LHCN-M2 (cell line): Measurements from ENCODE around the gene CCDC73. TPM values are rescaled to one million over a fixed set of nuclear protein-coding genes. Genes with fewer than 3 reads are reported as not detected.
A peak's percentile ranks its signal among the peaks of the same experiment; 100 is the strongest.
"Not testable (repeated sequence)": the region's sequence is repeated elsewhere in the genome, so short reads cannot be mapped to it uniquely, and the experiment has no call there.

ENCODE experiments used
- DNase-seq: peaks from one replicate; pipeline ENCODE4 v3.0.0-alpha.2; 2012; ENCODE audit warnings: low read depth
- total RNA-seq: library from RNA; depleted of rRNA; stranded (reverse); fragments of >200 nt; gene quantifications from 2 replicates; pipeline ENCODE4 v1.2.3, GENCODE V29; 2014

Gene CCDC73
- total RNA-seq, 1 experiment from 2014 or later = not detected

DNA sequence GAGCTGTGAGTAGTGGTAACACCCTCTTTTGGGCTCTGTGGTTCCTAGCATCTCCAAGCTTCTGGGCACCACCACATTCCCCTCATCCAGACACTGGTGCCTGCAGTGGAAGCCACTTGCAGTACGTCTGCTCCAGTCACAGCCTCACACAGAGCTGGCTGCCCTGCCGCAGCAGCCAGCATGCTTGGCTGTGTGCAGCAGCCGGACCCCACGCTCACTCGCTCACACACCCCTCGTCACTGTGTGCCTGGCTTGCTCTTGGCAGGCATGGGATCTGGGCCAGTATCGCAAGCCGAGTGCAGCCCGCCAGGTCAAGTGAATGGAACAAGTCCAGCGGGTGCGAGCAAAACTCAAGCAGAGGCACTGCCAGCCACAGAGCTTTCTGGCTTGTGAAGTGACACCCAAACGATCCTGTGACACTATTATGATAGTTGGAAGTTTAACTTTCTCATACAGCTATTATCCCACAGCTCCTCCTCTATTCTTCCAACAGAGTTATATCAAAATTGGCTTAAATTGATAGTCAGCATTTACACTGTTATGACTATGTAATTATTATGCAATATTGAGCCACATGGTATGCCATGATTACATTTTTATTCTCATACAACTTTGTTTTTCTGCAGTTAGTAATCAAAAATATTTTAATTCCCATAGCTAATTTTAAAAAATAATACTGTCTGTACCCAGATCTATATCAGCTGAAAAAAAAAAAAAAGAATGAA lies 89.0 kb downstream of the CCDC73 start:
- no peak for DNase-seq

GRCh38 chr11:32704775-32705174 lies 89.7 kb downstream of the CCDC73 start:
- DNase-seq = no peak

DNA sequence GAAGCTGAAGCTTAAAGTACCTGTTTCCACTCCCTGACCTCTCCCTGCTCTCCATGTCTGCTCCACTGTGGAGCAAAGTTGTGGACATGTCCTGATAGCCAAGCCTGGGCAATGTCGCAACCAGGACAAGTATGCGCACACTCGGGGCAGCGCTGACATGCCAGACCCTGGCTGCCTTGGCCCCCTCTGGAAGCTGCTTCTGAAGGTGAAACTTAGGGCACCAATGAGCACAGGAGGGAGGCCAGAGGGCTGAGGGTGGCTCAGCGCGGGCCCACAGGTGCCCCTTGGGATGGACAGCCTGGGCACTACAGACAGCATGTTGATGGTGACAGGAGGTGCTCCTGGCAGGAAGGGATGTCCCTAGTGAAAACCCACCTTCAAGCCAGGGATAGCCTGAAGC lies 90.2 kb downstream of the CCDC73 start:
- DNase-seq = no peak

GRCh38 chr11:32701616-32702015 lies 92.8 kb downstream of the CCDC73 start:
- no peak for DNase-seq

DNA sequence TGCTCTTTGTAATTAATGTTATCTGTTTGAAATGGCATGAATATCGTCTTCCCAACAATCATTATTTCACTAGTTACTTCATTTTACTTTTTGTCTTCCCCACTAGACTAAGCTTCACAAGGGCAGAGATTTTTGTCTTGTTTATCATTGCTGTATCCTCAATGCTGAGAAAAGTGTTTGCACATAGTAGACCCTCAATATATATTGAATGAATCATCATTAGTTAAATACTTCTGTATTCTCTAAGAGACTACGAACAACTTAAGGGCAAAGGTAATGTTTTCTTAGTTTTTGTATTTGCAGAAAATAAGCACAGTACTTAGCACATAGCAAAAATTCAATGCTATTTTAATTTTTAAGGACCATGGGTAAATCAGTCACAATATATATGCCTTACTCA lies 95.9 kb downstream of the CCDC73 start:
- DNase-seq = no peak

DNA sequence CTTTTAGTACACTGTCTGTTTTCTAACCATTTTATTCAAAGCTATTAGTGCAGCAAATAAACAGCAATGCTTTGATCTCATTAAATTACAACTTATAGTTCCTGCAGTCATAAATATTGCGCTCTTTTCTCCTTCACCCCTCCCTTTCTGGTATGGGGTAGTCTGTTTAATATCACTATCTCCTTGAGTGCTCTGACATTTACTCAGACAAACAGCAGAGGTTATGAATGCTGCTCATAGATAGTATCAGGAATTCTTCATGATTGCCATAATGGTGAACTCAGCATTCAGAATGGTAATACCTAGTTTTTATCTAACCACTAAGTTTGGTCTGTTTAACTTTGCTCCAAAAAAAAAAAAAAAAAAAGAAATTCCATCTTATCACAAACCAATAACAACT lies 123.4 kb downstream of the CCDC73 start:
- DNase-seq = no peak

DNA sequence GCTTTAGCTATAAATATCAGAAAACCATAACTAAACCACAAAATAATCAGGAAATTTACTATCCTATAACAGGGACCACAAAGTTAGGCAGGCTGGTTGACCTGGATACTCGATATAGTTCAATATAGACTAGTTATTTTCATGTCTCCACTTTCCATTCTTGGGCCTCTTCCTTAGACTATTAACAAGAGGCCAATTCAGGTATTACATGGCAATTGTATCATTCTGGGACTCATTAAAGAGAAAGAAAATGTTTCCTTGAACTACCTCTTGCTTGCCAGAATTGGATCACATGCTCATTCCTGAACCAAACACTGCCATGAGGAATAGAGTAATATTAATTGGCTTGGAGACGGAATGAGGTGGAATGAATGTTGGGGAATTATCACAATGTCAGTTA lies 134.8 kb downstream of the CCDC73 start:
- DNase-seq = peak; percentile 28

GRCh38 chr11:32658639-32659406 lies 135.6 kb downstream of the CCDC73 start:
- DNase-seq = peak; percentile 70

DNA sequence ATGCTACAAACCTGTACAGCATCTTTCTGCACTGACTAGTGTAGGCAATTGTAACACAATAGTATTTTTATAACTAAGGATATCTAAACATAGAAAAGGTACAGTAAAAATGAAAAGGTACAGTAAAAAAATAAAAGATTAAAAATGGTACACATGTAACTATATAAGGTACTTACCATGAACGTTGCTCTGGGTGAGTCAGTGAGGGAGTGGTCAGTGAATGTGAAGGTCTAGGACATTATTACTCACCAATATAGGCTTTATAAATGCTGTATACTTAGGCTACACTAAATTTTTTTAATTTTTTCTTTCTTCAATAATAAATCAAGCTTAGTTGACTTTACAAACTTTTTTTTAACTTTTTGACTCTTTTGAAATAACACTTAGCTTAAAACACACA lies 150.9 kb downstream of the CCDC73 start:
- peak; percentile 35 for DNase-seq

DNA sequence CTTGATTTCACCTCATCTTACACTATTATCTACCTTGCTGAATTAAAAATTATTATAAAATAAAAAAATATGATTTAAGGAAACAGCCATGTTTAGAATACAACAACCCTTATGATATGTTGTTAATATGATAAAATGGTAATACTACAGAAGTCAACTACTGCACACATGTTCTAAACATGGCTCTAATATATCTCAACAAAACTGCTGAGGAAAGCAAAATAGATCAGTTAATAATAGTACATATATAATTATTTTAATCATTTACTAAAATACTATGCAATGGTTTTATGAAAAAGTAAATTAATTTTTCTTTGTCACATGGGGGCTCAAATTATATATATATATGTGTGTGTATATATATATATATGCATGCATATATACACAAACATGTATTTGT lies 153.1 kb downstream of the CCDC73 start:
- no peak for DNase-seq

GRCh38 chr11:32635819-32636218 lies 158.6 kb downstream of the CCDC73 start:
- DNase-seq = no peak

DNA sequence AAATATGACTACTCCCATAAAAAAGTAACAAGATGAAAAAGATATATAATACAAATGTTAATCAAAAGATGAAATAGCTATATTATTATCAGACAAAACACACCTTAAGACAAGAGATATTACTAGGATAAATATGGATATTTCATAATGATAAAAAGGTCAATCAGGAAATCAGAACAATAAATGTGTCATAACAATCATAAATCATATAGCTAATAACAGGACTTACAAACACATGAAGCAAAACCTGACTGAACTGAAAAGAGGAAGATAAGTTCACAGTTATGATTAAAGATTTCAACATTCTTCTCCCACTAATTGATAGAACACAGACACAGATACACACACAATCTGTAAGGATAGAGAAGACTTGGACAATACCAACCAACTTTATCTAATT lies 163.6 kb downstream of the CCDC73 start:
- DNase-seq = no peak

DNA sequence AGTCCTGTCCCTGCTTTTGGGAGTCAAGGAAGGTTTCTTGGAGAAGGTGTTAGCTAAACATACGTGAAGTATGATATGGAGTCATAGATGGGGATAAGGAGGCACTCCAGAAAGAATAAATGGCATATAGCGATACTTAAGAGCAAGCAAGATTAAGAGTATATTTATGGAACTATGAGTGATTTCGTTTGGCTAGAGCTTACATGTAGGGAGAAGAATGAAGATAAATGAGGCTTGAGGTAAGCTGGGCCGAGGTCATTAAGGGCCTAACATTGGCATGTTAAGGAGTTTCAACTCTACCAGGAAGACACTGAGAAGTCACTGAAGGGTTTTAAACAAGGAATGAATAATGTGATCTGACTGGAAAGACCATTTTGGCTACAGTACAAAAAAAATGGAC lies 177.6 kb downstream of the CCDC73 start:
- DNase-seq = no peak

DNA sequence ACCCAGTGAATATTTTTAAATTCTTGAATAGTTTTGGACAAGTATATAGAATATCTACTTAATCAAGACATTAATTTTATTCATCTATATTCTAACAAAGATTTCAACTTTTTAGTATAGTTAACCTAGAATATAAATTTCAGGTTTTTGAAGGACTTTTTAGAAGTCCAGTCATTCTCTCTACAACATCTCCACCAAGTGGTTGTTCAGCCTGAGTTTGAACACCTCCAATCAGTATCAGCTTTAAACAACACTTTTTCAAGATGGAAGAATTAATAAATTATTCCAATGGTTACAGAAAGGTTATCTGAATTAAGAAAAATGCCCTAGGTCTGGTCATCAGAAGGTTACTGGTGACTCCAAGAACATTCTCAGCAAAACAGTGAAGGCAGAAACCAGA lies 179.0 kb downstream of the CCDC73 start:
- no peak for DNase-seq

DNA sequence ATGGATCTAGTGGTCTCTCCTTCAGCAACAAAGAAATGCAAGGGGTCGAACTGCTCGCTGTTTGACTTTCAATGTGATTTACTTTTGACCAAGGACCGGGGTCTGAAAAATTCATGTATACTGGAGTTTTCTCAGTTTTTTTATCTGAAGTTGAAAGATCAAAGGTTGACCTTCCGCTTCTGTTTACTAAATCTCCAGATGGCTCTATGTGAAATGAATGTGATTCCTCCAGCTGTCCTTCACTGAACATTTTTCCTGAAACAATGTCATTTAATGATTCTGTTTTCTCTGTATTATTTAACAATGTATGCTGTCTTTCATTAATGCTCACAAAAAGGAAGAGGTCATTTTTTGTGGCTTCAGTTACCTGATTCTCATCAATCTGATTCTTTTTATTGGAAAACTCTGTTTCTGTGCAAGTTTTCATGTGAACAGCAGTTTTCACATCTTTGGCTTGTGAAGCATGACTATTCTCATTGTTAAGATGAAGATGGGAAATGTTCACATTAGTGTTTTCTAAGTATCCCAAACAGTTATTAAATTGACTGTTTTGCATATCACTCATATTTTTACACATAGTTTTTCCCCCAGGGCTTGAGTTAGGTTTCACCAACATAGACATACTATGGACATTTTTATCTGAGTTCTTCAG lies 180.8 kb downstream of the CCDC73 start:
- DNase-seq = no peak

GRCh38 chr11:32610797-32611352 lies 183.6 kb downstream of the CCDC73 start:
- no peak for DNase-seq

- not testable (repeated sequence) for DNase-seq
Observed at GRCh38 chr11:32608826-32609225, 185.6 kb downstream of the CCDC73 start.

DNA sequence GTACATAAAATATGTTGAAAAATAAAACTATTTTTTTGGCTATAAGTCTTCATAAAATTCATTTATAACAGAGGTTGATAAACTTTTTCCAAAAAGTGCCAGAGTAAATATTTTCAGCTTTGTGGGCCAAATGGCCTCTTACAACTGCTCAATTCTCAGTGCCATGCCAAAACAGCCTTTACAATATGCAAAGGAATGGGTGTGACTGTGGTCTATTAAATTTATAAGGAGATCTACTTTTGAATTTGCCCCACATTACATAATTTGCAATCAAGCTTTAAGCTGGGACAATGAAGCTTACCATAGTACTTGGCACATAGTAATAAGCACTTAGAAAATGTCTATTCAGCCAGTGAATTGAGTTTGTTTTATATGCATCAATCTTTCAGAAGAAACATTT lies 188.2 kb downstream of the CCDC73 start:
- DNase-seq = no peak

GRCh38 chr11:32602657-32603415 lies 191.6 kb downstream of the CCDC73 start:
- DNase-seq = no peak

DNA sequence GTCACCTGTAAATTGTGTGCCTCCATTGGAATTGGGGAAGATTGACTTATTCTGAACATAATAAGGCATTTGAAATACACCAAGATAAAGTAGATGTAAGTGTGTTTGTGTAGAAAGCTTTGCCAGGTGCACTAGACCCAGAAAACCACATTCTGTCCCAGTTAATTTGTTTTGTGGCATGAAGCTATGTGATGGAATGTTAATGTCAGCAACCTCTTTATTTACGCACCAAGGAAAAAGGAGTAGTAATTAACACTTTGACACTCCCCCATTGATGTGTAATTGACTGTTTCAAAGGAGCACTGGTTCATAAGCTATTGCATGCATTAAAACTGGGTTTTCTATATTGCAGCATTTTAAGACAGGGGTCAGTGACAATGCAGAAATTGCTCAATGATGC lies 196.5 kb downstream of the CCDC73 start:
- DNase-seq = no peak

- DNase-seq = not testable (repeated sequence)
Observed at GRCh38 chr11:32596114-32596513, 198.3 kb downstream of the CCDC73 start.

- DNase-seq = no peak
Observed at GRCh38 chr11:32594272-32594671, 200.2 kb downstream of the CCDC73 start.
